GM18526 (cell line): ENCODE data around the gene ECM2.

Experiments
- POLR2A ChIP-seq: IDR thresholded peaks from 3 replicates; pipeline ENCODE4 v1.6.1; 2011; ENCODE audit not compliant: insufficient read length; ENCODE audit errors: extremely low read depth

ECM2 gene

GRCh38 chr9:92535940-92536850 is at the start of gene ECM2:
TSS of gene ECM2 (minus strand) at chr9:92535990. CDS start at chr9:92522866, 13,124 bp downstream.
- no peak for TF ChIP-seq POLR2A

DNA sequence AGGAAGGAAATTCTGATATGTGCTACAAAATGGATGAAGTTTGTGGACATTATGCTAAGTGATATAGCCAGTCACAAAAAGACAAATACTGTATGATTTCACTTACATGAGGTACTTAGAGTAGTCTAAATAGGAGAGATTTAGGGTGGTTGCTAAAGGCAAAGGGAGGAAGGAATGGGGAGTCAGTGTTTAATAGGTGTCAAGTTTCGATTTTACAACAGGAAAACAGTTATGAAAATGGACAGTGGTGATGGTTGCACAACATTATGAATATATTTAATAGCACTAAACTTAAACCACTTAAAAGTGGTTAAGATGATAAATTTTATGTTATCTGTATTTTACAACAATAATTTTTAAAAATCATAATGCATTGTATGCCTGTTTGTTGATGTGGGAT is 40.4 kb upstream of the ECM2 start:
- TF ChIP-seq POLR2A = no peak

DNA sequence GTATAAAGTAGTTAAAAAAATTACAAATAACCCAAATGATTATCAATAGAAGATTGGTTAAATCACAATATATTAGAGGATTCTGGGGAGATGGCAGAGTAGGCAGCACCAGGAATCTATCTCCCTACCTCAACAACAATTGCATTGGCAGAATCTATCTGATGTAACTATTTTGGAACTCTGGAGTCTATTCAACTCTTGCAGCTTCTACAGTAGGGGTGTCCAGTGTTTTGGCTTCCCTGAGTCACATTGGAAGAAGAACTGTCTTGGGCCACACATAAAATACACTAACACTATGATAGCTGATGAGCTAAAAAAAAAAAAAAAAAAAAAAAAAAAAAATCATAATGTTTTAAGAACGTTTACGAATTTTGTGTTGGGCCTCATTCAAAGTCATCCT is 29.2 kb upstream of the ECM2 start:
- TF ChIP-seq POLR2A = no peak

- no peak for TF ChIP-seq POLR2A
These were observed 28.7 kb upstream of the ECM2 start for GRCh38 chr9:92564504-92564903.

GRCh38 chr9:92563116-92564100 is 27.6 kb upstream of the ECM2 start:
- no peak for TF ChIP-seq POLR2A

GRCh38 chr9:92562461-92562967 is 26.7 kb upstream of the ECM2 start:
- TF ChIP-seq POLR2A = no peak

GRCh38 chr9:92561374-92562330 is 25.9 kb upstream of the ECM2 start:
- no peak for TF ChIP-seq POLR2A

DNA sequence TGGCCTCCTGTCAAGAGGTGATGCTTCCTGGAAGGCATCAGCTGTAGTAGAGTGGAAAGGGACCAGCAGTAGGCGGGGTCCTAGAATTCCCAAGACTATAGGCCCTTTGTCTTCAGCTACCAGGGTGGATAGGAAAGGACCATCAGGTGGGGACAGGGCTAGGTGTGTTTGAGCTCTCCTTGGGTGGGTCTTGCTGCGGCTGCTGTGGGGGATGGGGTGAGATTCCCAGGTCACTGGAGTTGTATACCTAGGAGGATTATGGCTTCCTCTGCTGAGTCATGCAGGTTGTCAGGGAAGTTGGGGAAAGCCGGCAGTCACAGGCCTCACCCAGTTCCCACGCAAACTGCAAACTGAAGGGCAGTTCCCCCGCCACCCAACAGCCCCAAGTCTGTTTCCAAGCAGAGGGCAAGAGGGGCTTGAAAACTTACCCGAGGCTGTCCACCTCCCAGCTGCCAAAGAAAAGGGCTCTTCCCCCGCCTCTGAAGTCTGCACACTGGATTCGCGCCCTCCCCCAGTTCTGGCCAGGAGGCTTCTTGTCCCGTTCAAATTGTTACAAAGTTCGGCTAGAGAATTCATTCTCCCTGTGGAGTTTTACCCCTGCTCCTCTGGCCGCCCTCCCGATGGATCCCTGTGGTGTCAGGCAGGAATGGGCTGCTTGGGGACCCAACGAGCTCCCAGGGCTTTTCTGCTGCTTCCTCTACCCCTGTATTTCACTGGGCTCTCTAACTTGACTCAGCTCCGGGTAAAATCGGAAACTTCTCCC is 23.0 kb upstream of the ECM2 start:
- no peak for TF ChIP-seq POLR2A

- TF ChIP-seq POLR2A = no peak
These were observed 15.0 kb upstream of the ECM2 start for GRCh38 chr9:92550765-92551164.

DNA sequence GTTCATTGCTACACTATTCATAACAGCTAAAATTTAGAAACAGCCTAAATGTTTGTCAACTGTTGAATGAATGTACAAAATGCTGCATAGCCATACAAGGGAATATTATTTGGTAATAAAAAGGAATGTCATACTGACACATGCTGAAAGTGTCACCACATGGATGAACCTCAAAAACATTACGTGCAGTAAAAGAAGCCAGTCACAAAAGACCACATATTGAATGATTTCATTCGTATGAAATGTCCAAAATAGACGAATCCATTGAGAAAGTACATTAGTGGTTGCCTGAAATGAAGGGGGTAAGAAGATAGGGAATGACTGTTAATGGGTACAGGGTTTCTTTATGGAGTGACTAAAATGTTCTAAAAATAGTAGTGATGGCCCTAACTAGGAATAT is 11.6 kb upstream of the ECM2 start:
- no peak for TF ChIP-seq POLR2A

DNA sequence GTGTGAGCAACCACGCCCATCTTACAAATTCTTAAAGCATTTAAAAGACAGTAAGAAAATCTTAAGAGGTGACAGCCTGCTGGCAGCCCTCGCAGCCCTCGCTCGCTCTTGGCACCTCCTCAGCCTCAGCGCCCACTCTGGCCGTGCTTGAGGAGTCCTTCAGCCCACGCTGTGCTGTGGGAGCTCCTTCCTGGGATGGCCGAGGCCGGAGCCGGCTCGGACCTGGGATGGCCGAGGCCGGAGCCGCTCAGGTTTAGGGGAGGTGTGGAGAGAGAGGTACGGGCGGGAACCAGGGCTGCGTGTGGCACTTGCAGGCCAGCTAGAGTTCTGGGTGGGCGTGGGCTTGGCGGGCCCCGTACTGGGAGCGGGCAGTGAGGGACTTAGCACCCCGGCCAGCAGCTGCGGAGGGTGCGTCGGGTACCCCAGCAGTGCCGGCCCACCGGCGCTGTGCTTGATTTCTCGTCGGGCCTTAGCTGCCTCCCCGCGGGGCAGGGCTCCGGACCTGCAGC is 9.3 kb upstream of the ECM2 start:
- no peak for TF ChIP-seq POLR2A

GRCh38 chr9:92543972-92544371 is 8.2 kb upstream of the ECM2 start:
- no peak for TF ChIP-seq POLR2A

GRCh38 chr9:92538541-92538940 is 2.8 kb upstream of the ECM2 start:
- TF ChIP-seq POLR2A = no peak
